GM19463 (cell line): ENCODE data around the gene ELK3.

Source experiments
- ATAC-seq: cut with Tn5 transposase; IDR thresholded peaks from one replicate; pipeline ENCODE4 v1.9.1; 2021; ENCODE audit warnings: mild to moderate bottlenecking, moderate library complexity; ENCODE audit not compliant: unreplicated experiment

Gene ELK3

GRCh38 chr12:96256672-96257361 is 62.6 kb downstream of the ELK3 start:
- no peak for ATAC-seq

DNA sequence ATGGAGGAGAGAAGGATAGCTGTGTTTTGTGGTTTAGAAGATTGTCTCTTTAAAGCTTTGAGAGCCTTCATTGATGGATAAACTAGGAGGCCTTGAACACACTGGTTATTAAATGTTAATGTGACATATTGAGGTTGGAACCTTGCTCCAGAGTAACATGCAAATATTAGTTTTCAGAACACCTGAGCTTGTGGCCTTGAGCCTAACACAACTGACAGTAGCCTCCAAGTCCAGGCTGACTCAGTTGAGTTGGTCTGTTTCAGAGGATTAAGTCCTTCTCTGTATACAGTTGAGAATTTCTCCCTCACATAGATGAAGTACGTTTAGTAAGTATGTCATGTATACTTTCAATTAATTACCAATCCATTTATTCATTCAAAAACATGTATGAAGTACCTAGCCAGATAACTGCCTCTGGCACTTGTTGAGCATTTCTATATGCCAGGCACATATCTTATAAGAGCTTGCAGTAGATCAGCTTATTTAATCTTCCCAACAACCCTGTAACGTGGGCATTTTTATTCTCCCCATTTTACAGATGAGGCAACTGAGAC is 63.5 kb downstream of the ELK3 start:
- no peak for ATAC-seq

DNA sequence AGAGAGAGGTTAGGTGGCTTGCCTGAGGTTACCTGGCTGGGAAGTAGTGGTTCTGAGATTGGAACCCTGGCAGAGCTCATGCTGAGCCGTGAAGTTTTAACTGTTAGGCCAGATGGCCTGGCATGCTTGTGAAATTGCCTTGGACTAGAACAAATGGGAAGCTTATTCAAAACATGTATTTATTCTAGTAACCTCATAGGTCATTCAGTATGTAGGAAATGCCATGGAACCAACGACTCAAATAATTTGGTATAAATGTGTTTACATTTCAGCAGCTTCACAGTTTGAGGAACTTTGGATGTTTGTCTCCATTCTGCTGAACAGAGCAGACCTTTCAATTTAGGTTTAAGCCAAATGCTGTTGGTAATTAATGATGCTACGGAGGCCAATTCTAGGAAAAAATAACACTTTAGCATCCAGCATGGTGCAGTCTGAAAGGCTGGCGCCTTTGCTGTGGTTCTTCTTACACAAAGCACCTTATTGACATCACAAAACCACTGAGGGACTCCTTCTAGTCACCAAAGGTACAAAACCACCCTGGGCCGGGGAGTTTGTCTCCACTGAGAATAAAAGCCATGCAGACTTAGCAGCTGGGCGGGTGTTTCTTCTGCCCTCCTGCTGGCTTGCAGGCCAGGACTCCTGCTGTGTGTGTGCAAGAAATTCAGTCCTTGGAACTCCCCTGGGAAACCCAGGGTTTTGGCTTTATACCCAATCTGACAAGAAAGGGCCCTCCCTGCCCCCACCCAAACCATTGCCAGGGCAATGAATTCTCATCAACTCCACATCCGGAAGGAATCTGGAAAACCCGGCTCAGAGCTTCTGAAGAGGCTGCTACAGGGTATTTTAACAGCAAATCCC is 64.2 kb downstream of the ELK3 start:
- no peak for ATAC-seq

- no peak for ATAC-seq
These were observed 66.1 kb downstream of the ELK3 start for GRCh38 chr12:96260231-96260630.

- ATAC-seq = no peak
These were observed 66.5 kb downstream of the ELK3 start for GRCh38 chr12:96260644-96261043.

DNA sequence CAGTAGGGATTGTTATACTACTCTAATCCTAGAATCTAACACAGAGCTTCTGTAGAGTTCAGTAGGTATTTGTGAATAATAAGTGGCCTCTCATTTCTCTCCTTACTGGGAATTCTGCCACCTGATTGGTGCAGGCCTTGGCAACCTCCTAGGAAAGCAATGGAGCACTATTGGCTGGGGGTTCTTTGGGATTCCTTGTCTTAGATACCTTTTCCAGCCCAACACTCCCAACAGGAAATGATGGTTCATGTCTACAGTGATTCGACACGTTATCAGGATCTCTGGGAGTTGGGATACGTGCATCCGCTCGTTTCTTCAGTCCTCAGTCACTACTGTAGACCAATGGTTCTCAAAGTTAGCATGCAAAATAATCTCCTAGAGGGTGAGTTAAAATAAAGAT is 67.4 kb downstream of the ELK3 start:
- ATAC-seq = no peak

DNA sequence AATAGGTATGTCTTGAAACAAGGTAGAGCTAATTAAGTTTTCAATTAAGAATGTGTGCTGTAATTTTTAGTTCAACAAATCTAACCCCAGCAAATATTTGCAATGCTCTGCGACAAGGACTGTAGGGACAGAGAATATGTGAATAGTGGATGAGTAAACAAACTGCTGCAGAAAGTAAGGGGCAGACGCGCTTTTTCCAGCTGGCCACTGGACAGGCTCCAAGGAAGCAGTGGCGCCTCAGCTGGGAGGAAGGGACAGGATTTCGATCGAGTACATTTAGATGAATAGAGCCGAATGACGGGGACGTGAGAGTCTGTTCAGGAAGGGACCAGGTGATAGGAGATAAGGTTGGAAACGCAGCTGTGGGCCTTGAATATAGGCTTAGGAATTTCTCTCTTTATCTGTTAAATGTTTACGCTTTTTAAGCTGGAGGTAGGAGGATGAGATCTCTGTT is 69.3 kb downstream of the ELK3 start:
- no peak for ATAC-seq

DNA sequence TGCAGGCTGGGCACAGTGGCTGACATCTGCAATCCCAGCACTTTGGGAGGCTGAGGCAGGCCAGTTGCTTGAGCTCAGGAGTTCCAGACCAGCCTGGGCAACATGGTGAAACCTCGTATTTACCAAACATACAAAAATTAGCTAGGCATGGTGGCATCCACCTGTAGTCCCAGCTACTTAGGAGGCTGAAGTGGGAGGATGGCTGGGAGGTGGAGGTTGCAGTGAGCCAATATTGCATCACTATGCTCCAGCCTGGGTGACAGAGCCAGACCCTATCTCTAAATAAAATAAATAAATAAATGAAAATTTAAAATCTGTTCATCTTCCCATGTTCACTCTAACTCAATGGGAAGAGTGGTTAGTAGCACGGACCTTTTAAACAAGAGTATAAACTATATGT is 71.2 kb downstream of the ELK3 start:
- ATAC-seq = no peak

DNA sequence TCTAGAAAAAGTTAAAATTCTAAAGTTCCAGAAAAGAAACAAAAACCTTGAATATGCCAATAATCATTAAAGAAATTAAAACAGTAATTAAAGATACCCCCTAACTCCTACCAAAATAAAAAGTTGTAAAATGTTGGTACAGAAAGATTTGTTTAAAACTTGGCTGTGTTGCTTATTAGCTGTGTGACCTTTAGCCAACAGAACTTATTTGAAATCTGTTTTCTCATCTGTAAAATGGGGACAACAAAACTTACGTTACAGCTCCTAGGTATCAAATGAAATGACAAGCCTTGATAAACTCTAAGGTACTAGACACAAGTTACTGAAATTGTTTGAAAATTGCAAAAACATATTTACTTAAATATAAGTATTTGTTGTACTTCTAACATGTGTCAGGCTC is 71.7 kb downstream of the ELK3 start:
- no peak for ATAC-seq

DNA sequence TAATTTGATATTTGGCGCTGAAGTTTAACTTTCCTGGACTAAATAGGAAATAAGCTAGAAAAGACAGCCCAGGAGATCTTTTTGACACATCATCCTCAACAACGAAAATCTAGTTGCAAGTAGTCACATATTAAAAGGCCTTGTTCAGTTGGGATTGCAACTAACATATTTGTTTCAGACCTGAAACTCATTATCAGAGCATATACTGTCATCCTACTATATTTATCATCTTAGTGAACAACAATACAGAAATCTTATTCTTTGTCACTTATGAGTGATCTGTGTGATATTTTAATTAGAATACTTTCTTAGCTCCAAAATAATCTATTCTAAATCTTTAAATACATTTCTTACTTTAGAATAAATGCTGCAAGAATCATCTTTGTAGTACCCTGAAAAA is 72.1 kb downstream of the ELK3 start:
- no peak for ATAC-seq

DNA sequence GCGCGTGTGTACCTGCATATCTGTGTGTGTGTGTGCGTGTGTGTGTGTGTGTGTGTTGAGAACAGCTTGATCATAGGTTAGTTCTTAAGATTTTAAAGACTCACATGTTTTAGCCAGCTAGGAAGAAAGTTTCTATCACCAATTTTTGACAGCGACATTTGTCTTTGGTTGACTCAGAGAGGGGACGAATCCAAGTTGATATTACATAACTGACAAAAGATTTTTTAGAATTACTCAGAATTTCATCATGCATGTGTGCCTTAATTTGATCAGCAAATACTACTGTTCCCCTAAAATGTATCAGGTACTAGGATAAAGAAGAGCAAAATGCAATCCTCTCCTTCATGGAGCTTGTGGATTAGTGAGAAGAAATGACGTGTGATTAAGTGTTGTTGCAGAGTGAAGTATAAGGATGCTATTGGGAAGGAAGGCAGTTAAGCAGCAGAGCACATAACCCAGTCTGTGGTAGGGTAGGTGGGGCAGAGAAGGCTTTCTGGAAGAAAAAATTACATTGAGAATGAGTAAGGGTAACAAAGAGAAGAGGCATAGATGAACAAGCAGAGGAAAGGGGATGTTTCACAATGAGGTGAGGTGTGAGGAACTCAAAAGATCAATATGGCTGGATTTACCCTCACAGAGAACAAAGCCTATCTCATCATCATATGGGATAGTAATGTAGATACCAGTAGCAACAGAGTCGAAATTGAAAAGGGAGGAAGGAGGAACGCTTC is 77.5 kb downstream of the ELK3 start:
- ATAC-seq = no peak

DNA sequence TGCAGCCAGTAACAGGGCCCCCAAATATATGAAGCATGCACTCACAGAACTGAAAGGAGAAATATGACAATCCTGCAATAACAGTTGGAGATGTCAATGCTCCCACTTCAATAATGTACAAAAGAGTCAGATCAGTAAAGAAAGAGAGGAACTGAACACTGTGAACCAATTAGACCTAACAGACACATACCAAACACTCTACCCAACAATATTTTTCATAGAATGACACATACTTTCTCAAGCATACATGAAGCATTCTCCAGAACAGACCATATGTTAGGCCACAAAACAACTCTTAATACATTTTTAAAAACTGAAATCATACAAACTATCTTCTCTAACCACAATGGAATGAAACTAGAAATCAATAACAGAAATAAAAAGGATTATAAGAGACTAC is 80.2 kb downstream of the ELK3 start:
- ATAC-seq = no peak

- no peak for ATAC-seq
These were observed 91.0 kb downstream of the ELK3 start for GRCh38 chr12:96285158-96285557.

GRCh38 chr12:96289067-96289466 is 94.9 kb downstream of the ELK3 start:
- no peak for ATAC-seq

- no peak for ATAC-seq
These were observed 98.9 kb downstream of the ELK3 start for GRCh38 chr12:96293093-96293492.

DNA sequence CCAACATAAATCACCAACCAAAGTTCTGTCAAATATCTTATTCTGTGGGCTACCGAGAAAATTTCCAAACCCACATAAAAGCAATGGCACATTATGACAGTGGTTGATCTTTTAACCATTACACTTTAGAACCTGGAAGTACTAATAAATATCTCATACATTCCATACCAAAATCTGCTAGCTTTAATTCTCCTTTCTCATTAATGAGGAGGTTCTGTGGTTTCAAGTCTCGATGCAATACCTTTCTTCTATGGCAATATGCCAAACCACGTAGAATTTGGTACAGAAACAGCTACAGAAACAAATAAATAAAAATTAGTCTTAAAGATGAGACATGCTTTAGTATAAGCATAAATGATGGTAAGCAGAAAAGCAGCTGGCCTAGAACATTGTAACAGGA is 100.7 kb downstream of the ELK3 start:
- ATAC-seq = no peak

DNA sequence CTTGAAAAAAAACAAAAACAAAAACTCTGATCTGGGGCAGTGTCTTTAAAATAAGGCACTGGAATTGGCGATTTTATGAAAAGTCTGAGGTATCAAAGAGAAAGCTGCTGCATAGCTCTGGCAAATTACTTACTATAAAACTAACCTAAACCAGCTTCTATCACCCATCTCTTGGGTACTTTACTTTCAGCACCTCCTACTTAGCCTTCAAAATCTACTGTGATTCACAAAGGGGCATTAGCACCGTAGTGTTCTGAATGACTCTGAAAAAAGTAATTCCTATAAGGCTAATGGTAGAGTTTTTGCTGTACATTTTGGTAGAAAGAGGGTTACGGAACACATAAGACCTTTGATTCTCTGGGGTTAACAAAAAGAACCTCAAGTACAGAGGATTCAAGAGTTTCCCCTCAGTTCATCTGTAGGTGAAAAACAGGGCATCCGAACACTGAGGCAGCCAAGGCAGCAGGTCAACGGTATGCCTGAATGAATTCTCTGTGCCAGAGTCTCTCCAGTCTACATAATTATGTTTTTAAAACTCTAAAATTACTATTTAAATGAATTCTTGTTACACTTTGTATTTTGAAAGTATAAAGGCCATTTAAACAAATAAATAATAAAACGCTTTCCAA is 101.5 kb downstream of the ELK3 start:
- no peak for ATAC-seq

DNA sequence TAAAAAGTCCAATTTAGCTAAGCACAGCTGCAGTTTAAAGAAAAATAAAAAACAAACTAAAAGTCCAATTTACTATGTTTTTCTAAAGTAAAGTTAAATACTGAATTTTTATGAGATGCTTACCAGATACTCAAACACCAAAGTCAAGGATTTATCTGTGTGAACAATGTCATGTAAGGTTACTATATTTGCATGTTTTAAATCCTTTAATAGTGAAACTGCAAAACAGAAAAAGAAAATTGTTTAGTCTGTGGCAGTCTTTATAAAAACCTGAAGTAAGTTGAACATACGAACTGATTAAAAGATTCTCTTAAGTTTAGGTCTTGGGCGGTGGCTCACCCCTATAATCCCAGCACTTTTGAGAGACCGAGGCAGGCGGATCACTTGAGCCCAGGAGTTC is 103.3 kb downstream of the ELK3 start:
- no peak for ATAC-seq

GRCh38 chr12:96300064-96300463 is 105.9 kb downstream of the ELK3 start:
- no peak for ATAC-seq

DNA sequence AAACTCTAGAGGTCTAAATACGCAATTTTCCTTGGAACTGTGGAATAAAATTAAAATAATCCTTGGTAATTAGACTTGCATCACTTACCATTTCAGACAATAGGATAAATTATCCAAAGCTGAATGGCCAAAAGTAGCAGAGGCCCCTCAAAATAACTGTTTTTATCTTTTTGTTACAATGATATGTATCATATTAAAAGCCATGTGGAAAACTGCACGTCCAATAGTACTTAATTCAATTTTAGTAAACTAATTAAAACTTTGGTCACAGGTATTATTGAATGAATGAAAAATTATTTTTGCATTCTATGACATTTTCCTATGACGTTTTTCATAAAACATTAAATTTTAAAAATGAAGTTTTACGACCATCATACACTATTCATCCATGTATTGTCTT is 107.6 kb downstream of the ELK3 start:
- no peak for ATAC-seq
